GM04503 (cell line): ENCODE results near the gene ZNFX1.
"Not testable (repeated sequence)": the region's sequence is repeated elsewhere in the genome, so short reads cannot be mapped to it uniquely, and the experiment has no call there.

Source experiments
- DNase-seq: peaks from one replicate; pipeline ENCODE4 v3.0.0-alpha.2; 2012; ENCODE audit warnings: low read depth

ZNFX1 gene

GRCh38 chr20:49278036-49278817, at the start of gene ZNFX1:
Gene ZNFX1, minus strand, starts transcription at chr20:49278057. Its CDS starts 2,218 bp downstream, at chr20:49275839.
- DNase-seq = peak; percentile 81

- peak; percentile 63 for DNase-seq
These were observed 48.2 kb upstream of the ZNFX1 start for GRCh38 chr20:49326026-49326425.

GRCh38 chr20:49324306-49324705, 46.4 kb upstream of the ZNFX1 start:
- DNase-seq = no peak

- DNase-seq = peak; percentile 52
These were observed 45.9 kb upstream of the ZNFX1 start for GRCh38 chr20:49323622-49324238.

- DNase-seq = no peak
These were observed 42.6 kb upstream of the ZNFX1 start for GRCh38 chr20:49320460-49320859.

- DNase-seq = no peak
These were observed 41.5 kb upstream of the ZNFX1 start for GRCh38 chr20:49319208-49319809.

- no peak for DNase-seq
These were observed 40.8 kb upstream of the ZNFX1 start for GRCh38 chr20:49318430-49319207.

- DNase-seq = no peak
These were observed 40.2 kb upstream of the ZNFX1 start for GRCh38 chr20:49318091-49318429.

- no peak for DNase-seq
These were observed 38.8 kb upstream of the ZNFX1 start for GRCh38 chr20:49316704-49317103.

- no peak for DNase-seq
These were observed 37.7 kb upstream of the ZNFX1 start for GRCh38 chr20:49315580-49315979.

- DNase-seq = not testable (repeated sequence)
These were observed 36.2 kb upstream of the ZNFX1 start for GRCh38 chr20:49314052-49314451.

- DNase-seq = no peak
These were observed 35.4 kb upstream of the ZNFX1 start for GRCh38 chr20:49313283-49313682.

GRCh38 chr20:49312661-49313060, 34.8 kb upstream of the ZNFX1 start:
- no peak for DNase-seq

GRCh38 chr20:49310705-49311104, 32.8 kb upstream of the ZNFX1 start:
- DNase-seq = no peak

- no peak for DNase-seq
These were observed 31.0 kb upstream of the ZNFX1 start for GRCh38 chr20:49308875-49309274.

- DNase-seq = no peak
These were observed 29.2 kb upstream of the ZNFX1 start for GRCh38 chr20:49306903-49307620.

GRCh38 chr20:49303065-49303552, 25.3 kb upstream of the ZNFX1 start:
- peak; percentile 51 for DNase-seq

- DNase-seq = no peak
These were observed 20.0 kb upstream of the ZNFX1 start for GRCh38 chr20:49297605-49298530.

GRCh38 chr20:49294002-49294654, 16.3 kb upstream of the ZNFX1 start:
- DNase-seq = not testable (repeated sequence)

GRCh38 chr20:49293122-49293521, 15.3 kb upstream of the ZNFX1 start:
- DNase-seq = no peak
